K562 (cell line): ENCODE results near the gene CCDC185. TPM values are rescaled to one million over a fixed set of nuclear protein-coding genes. Genes with fewer than 3 reads are reported as not detected.
A peak's percentile ranks its signal among the peaks of the same experiment; 100 is the strongest.

Experiments
- ARID1B ChIP-seq: fragments of 450-650 bp; IDR thresholded peaks from 2 replicates; pipeline ENCODE4 v1.6.1; 2016; ENCODE audit warnings: antibody characterized with exemption, mild to moderate bottlenecking, inconsistent platforms
- CUX1 ChIP-seq: fragments of 200-800 bp; sonication (Bioruptor generic); IDR thresholded peaks from 2 replicates; pipeline ENCODE4 v1.6.1; 2016; ENCODE audit warnings: missing genetic modification characterization, missing compliant biosample characterization
- E2F3 ChIP-seq: fragments of 250-450 bp; sonication (Bioruptor Pico); IDR thresholded peaks from 2 replicates; pipeline ENCODE4 v1.4.0; 2020; ENCODE audit warnings: mild to moderate bottlenecking
- E4F1 ChIP-seq: fragments of 250-450 bp; sonication (Bioruptor Pico); IDR thresholded peaks from 2 replicates; pipeline ENCODE4 v1.5.0; 2021; ENCODE audit warnings: mild to moderate bottlenecking, borderline replicate concordance
- ESRRA ChIP-seq: fragments of 450-650 bp; IDR thresholded peaks from 2 replicates; pipeline ENCODE4 v1.6.1; 2014; ENCODE audit warnings: low read depth, mild to moderate bottlenecking, moderate library complexity, borderline replicate concordance
- FOXM1 ChIP-seq, 2 experiments: fragments of 450-650 bp in 1 of 2; sonication (generic) in 1 of 2; formaldehyde crosslinking in 1 of 2; IDR thresholded peaks; 2 replicates each; pipeline versions ENCODE4 v1.6.1 to v1.9.0; 2017 to 2022; ENCODE audit warnings: low read depth in 2 of 2, mild to moderate bottlenecking in 2 of 2, missing genetic modification reagents in 1 of 2, moderate library complexity in 1 of 2
- HEY1 ChIP-seq: fragments of 250-450 bp; sonication (Bioruptor Pico); IDR thresholded peaks from 2 replicates; pipeline ENCODE4 v1.5.0; 2020; ENCODE audit warnings: mild to moderate bottlenecking, moderate library complexity, borderline replicate concordance
- JUN ChIP-seq, 2 experiments: sonication (generic) in 1 of 2; formaldehyde crosslinking in 1 of 2; IDR thresholded peaks; 2 replicates each; pipeline versions ENCODE4 v1.6.1 to v1.8.0; 2012 to 2022; ENCODE audit warnings: borderline replicate concordance in 2 of 2, mild to moderate bottlenecking in 2 of 2, improper control_type of control experiment in 1 of 2, low read depth in 1 of 2, low read length in 1 of 2, missing genetic modification reagents in 1 of 2
- KAT7 ChIP-seq: sonication (generic); formaldehyde crosslinking; IDR thresholded peaks from 2 replicates; pipeline ENCODE4 v1.8.0; 2022; ENCODE audit warnings: missing genetic modification reagents, mild to moderate bottlenecking, borderline replicate concordance
- NFXL1 ChIP-seq: fragments of 450-650 bp; formaldehyde crosslinking; IDR thresholded peaks from 2 replicates; pipeline ENCODE4 v1.4.0; 2021; ENCODE audit warnings: mild to moderate bottlenecking
- NR2C2 ChIP-seq, 2 experiments: fragments of 200-800 bp in 1 of 2; sonication (Bioruptor generic) in 1 of 2; sonication (generic) in 1 of 2; formaldehyde crosslinking in 1 of 2; IDR thresholded peaks; 2 replicates each; pipeline versions ENCODE4 v1.6.1 to v1.8.0; 2016 to 2022; ENCODE audit warnings: mild to moderate bottlenecking in 1 of 2, missing compliant biosample characterization in 1 of 2, missing genetic modification characterization in 1 of 2, missing genetic modification reagents in 1 of 2
- PKNOX1 ChIP-seq: fragments of 450-650 bp; IDR thresholded peaks from 2 replicates; pipeline ENCODE4 v1.6.1; 2016
- PTTG1 ChIP-seq: fragments of 450-650 bp; IDR thresholded peaks from 2 replicates; pipeline ENCODE4 v1.6.1; 2016; ENCODE audit warnings: low read depth, mild to moderate bottlenecking, missing genetic modification characterization, missing compliant biosample characterization
- RBM14 ChIP-seq: fragments of 200-400 bp; formaldehyde crosslinking; IDR thresholded peaks from 2 replicates; pipeline ENCODE4 v1.6.1; 2018; ENCODE audit warnings: low read depth, mild to moderate bottlenecking, low read length, moderate library complexity, borderline replicate concordance; ENCODE audit not compliant: insufficient read depth
- ZNF134 ChIP-seq: fragments of 250-450 bp; sonication (Bioruptor Pico); conservative IDR thresholded peaks from 2 replicates; pipeline ENCODE4 v1.4.0; 2020
- ZNF197 ChIP-seq: fragments of 200-800 bp; sonication (Bioruptor generic); IDR thresholded peaks from 2 replicates; pipeline ENCODE4 v1.6.1; 2016; ENCODE audit warnings: low read depth, missing genetic modification characterization, missing compliant biosample characterization
- polyA plus RNA-seq, 8 experiments: library from polyadenylated mRNA; depleted of rRNA in 4 of 8; stranded (reverse) in 5 of 8; unstranded in 3 of 8; fragments of >200 nt; fragmentation: Nextera tagmentation in 2 of 8; fragmentation: Illumina TruSeq in 1 of 8; extraction: Ambion mirVana in 2 of 8; extraction: Trizol in 1 of 8; gene quantifications; 2 replicates each; pipeline versions ENCODE4 v1.2.1 to v1.2.3, GENCODE V29; 2011 to 2014; ENCODE audit warnings: inconsistent platforms in 1 of 8, missing spikeins in 1 of 8
- total RNA-seq, 7 experiments: library from RNA; depleted of rRNA in 6 of 7; stranded (reverse); fragments of >200 nt in 6 of 7; fragmentation: Illumina TruSeq in 2 of 7; extraction: Trizol in 2 of 7; gene quantifications; 2 replicates each; pipeline versions ENCODE4 v1.2.1 to v1.2.3, GENCODE V29; 2011 to 2021; ENCODE audit warnings: low replicate concordance in 1 of 7

The CCDC185 gene
- total and polyA plus RNA-seq, 9 of the 15 experiments (the other 6 are each of a cell fraction or from before 2014, with no cell fraction given): not detected

- no peak for TF ChIP-seq RBM14
- no peak for TF ChIP-seq PTTG1 (tag)
- TF ChIP-seq FOXM1 (IDR thresholded peaks at IDR 0.05; ENCODE audit: low read depth): no peak
- TF ChIP-seq FOXM1 (CRISPR knock-in tag; IDR thresholded peaks at IDR 0.05; ENCODE audit: low read depth): no peak
- TF ChIP-seq ARID1B: peak; percentile 50
- TF ChIP-seq ESRRA: peak; percentile 45; the same call in 1 of the 2 replicates
- no peak for TF ChIP-seq ZNF197
- TF ChIP-seq PKNOX1: 0 out of 2 replicates have a peak, but pooled peaks have one; percentile 5
- TF ChIP-seq HEY1 (CRISPR knock-in tag): no peak
- no peak for TF ChIP-seq KAT7 (CRISPR knock-in tag)
- TF ChIP-seq ZNF134 (CRISPR knock-in tag): no peak
- TF ChIP-seq NR2C2 (CRISPR knock-in tag; IDR thresholded peaks at IDR 0.05): no peak
- TF ChIP-seq NR2C2 (tag; IDR thresholded peaks at IDR 0.05): peak; percentile 59
- TF ChIP-seq E2F3 (CRISPR knock-in tag): no peak
- TF ChIP-seq JUN (IDR thresholded peaks at IDR 0.05; ENCODE audit: borderline replicate concordance, low read depth, low read length): 0 out of 2 replicates have a peak, but pooled peaks have one; percentile 39
- no peak for TF ChIP-seq JUN (CRISPR knock-in tag; IDR thresholded peaks at IDR 0.05; ENCODE audit: borderline replicate concordance)
- TF ChIP-seq NFXL1 (CRISPR knock-in tag): 0 out of 2 replicates have a peak, but pooled peaks have one; percentile 34
- TF ChIP-seq E4F1: no peak
- TF ChIP-seq CUX1 (CRISPR knock-in tag): no peak
Observed at GRCh38 chr1:223401873-223402789, 8.9 kb downstream of the CCDC185 start (continued).
